Spleen (tissue), 11 donors: ENCODE measurements around the gene CAMTA1. TPM values are rescaled to one million over a fixed set of nuclear protein-coding genes. Genes with fewer than 3 reads are reported as not detected.

Experiments used
- DNase-seq: peaks from one replicate; pipeline ENCODE4 v3.0.0-alpha.2; 2020
- H3K27ac ChIP-seq, 8 donors: fragments of 200-600 bp; sonication (generic) in 7 of 8; 1 replicate in 4 of 8; 2 replicates in 4 of 8; pipeline versions ENCODE4 v1.5.0 to v1.8.0; 2016 to 2021; ENCODE audit warnings: inconsistent platforms in 4 of 8, mild to moderate bottlenecking in 4 of 8, moderate library complexity in 1 of 8
- H3K27me3 ChIP-seq, 7 donors: fragments of 200-600 bp; sonication (generic) in 6 of 7; replicated peaks in 1 of 7; 1 replicate in 4 of 7; 2 replicates in 3 of 7; pipeline versions ENCODE4 v1.5.0 to v1.8.0; 2016 to 2021; ENCODE audit warnings: inconsistent platforms in 3 of 7, mild to moderate bottlenecking in 1 of 7
- H3K36me3 ChIP-seq, 6 donors: fragments of 200-600 bp; sonication (generic) in 5 of 6; 1 replicate in 4 of 6; 2 replicates in 2 of 6; pipeline versions ENCODE4 v1.5.0 to v1.8.0; 2016 to 2021; ENCODE audit warnings: inconsistent platforms in 2 of 6
- H3K4me1 ChIP-seq, 6 donors: fragments of 200-600 bp; sonication (generic) in 5 of 6; 1 replicate in 3 of 6; 2 replicates in 3 of 6; pipeline versions ENCODE4 v1.5.0 to v1.8.0; 2016 to 2021; ENCODE audit warnings: inconsistent platforms in 3 of 6
- H3K4me3 ChIP-seq, 8 donors: fragments of 200-600 bp; sonication (generic) in 7 of 8; 1 replicate in 4 of 8; 2 replicates in 4 of 8; pipeline versions ENCODE4 v1.5.0 to v1.8.0; 2016 to 2021; ENCODE audit warnings: inconsistent platforms in 4 of 8, mild to moderate bottlenecking in 4 of 8, moderate library complexity in 2 of 8
- H3K9me3 ChIP-seq, 8 donors: fragments of 200-600 bp; sonication (generic) in 7 of 8; 1 replicate in 4 of 8; 2 replicates in 4 of 8; pipeline versions ENCODE4 v1.5.0 to v1.8.0; 2016 to 2021; ENCODE audit warnings: inconsistent platforms in 4 of 8
- CTCF ChIP-seq, 11 experiments: fragments of 200-600 bp in 7 of 11; fragments of 450-650 bp in 4 of 11; sonication (generic) in 4 of 11; IDR thresholded peaks in 8 of 11; conservative IDR thresholded peaks in 3 of 11; 1 replicate in 7 of 11; 2 replicates in 4 of 11; pipeline versions ENCODE4 v1.4.0 to v1.8.0; 2016 to 2021; ENCODE audit warnings: antibody characterized with exemption in 11 of 11, inconsistent platforms in 4 of 11, mild to moderate bottlenecking in 1 of 11
- POLR2A ChIP-seq, 3 donors: fragments of 450-650 bp; IDR thresholded peaks; one replicate each; pipeline ENCODE4 v1.5.1; 2017; ENCODE audit warnings: antibody characterized with exemption in 3 of 3, mild to moderate bottlenecking in 1 of 3
- POLR2AphosphoS5 ChIP-seq, 3 donors: sonication (generic); formaldehyde crosslinking; IDR thresholded peaks; one replicate each; pipeline ENCODE4 v1.5.1; 2017; ENCODE audit warnings: antibody characterized with exemption in 3 of 3
- WGBS, 5 donors: extraction: QIAGEN DNeasy Blood & Tissue Kit in 3 of 5; methylation state at CpG; one replicate each; pipeline versions ENCODE4 v1.1.5 to v1.1.7; 2013 to 2018; 5-methylcytosine and 5-hydroxymethylcytosine counted together
- intact Hi-C: fragments of 100-400 bp; cut with DNase I; formaldehyde crosslinking; loops from one replicate; pipeline ENCODE4 v1.15.0; 2023; ENCODE audit warnings: low total_unique reads
- polyA plus RNA-seq, 3 donors: library from polyadenylated mRNA; stranded (reverse); fragments of 200-250 nt; gene quantifications; one replicate each; pipeline ENCODE4 v1.2.1, GENCODE V29; 2013
- small RNA-seq, 4 donors: library from RNA; depleted of rRNA; stranded (forward); fragments of <200 nt; gene quantifications; one replicate each; pipeline ENCODE3, GENCODE V24; 2016
- total RNA-seq, 7 donors: library from RNA; depleted of rRNA in 3 of 7; stranded (reverse); fragments of >200 nt in 3 of 7; fragmentation: NEBNext Ultra II Directional in 4 of 7; extraction: Animal tissue kit (Norgen Biotek cat#: 25700) in 4 of 7; gene quantifications; one replicate each; pipeline versions ENCODE4 v1.1.0 to v1.2.1, GENCODE V29; 2016 to 2021
- donor health status: healthy with polysubstance abuse.
- donor health status: DM: no; HTN: no; CAD: no; lungs with moderate emphysema.
- donor health status: DM: no; HTN: no; CAD: no.
- donor health status: Bipolar disorder and iron deficiency.
- donor health status: healthy.
- donor health status: DM: no; HTN: no; CAD: no.
- donor health status: DM: yes; HTN: yes; CAD: no.

Gene CAMTA1
- total and polyA plus RNA-seq, 10 donors: 53.0 to 106 (median 77.3) TPM

- TF ChIP-seq CTCF (IDR thresholded peaks at IDR 0.05 in 8 of 11, conservative IDR thresholded peaks at IDR 0.05 in 3 of 11) (no peak), POLR2A (IDR thresholded peaks at IDR 0.05) (no peak), POLR2AphosphoS5 (IDR thresholded peaks at IDR 0.05) (no peak)
- no peaks in the 10 kb centered on the region for H3K27me3 ChIP-seq
- peaks cover 0 to 23% (median 16%) of the 10 kb centered on the region in 8 donors for H3K9me3 ChIP-seq
- 76 to 92% (median 79%) methylated on average over 7 of the region's 7 CpGs for WGBS, 5 donors
- H3K4me3 ChIP-seq: no peak overlapping the region
- intact Hi-C loops: no loop called here
- peaks cover 0 to 73% (median 35%) of the 10 kb centered on the region in 6 donors for H3K36me3 ChIP-seq
- H3K27ac ChIP-seq: no peak overlapping the region
- no peaks in the 10 kb centered on the region for H3K4me1 ChIP-seq
- no peak for DNase-seq
These were observed 1025.1 kb downstream of the CAMTA1 start for GRCh38 chr1:7810395-7810794.

GRCh38 chr1:7811476-7811875, 1026.2 kb downstream of the CAMTA1 start:
- H3K4me3 ChIP-seq: no peak overlapping the region
- no peaks in the 10 kb centered on the region for H3K27me3 ChIP-seq
- 80 to 93% (median 84%) methylated on average over 6 of the region's 6 CpGs for WGBS, 5 donors
- no peak overlapping the region for H3K27ac ChIP-seq
- peaks cover 0 to 62% (median 27%) of the 10 kb centered on the region in 6 donors for H3K36me3 ChIP-seq
- intact Hi-C loops: no loop called here
- H3K4me1 ChIP-seq: no peaks in the 10 kb centered on the region
- peaks cover 0 to 23% (median 16%) of the 10 kb centered on the region in 8 donors for H3K9me3 ChIP-seq
- no peak for DNase-seq
- TF ChIP-seq POLR2A (IDR thresholded peaks at IDR 0.05): no peak

GRCh38 chr1:7813677-7814373, 1028.6 kb downstream of the CAMTA1 start:
- Histone ChIP-seq H3K9me3 (peaks cover 0 to 23% (median 16%) of the 10 kb centered on the region in 8 donors), H3K4me1 (no peaks in the 10 kb centered on the region), H3K27me3 (no peaks in the 10 kb centered on the region), H3K4me3 (no peak overlapping the region), H3K36me3 (peaks cover 0 to 52% (median 24%) of the 10 kb centered on the region in 6 donors), H3K27ac (no peak overlapping the region)
- WGBS, 5 donors: 94 to 100% (median 97%) methylated on average over 3 of the region's 3 CpGs
- TF ChIP-seq POLR2A (IDR thresholded peaks at IDR 0.05): no peak
- TF ChIP-seq CTCF (IDR thresholded peaks at IDR 0.05 in 8 of 11, conservative IDR thresholded peaks at IDR 0.05 in 3 of 11): no peak
- TF ChIP-seq POLR2AphosphoS5 (IDR thresholded peaks at IDR 0.05): no peak
- DNase-seq: no peak
- intact Hi-C loops: no loop called here

Small RNA genes lying within 50 kb of the gene (small RNA-seq; reads per million reads assigned to genes)
- gene AL359881.1 (0 reads per million in 4 donors), gene AL590128.1 (0 reads per million in 4 donors), gene RNU1-8P (0 reads per million in 4 donors)

Other genes with a start within 250 kb of the CAMTA1 start
- 10 to 100 TPM; 30.5 to 55.2 (median 51.5) TPM for gene NOL9, start 230.9 kb upstream of the CAMTA1 start, total RNA-seq
- gene NOL9, start 230.9 kb upstream of the CAMTA1 start, polyA plus RNA-seq: 10 to 100 TPM in 1 of 3 donors, 1 to 10 TPM in 2; 4.2 to 10.0 (median 5.8) TPM
- gene TAS1R1, start 230.1 kb upstream of the CAMTA1 start, total RNA-seq: under 1 TPM; 0.13 to 0.88 (median 0.56) TPM
- gene TAS1R1, start 230.1 kb upstream of the CAMTA1 start, polyA plus RNA-seq: under 1 TPM; 0.09 to 0.51 (median 0.33) TPM
- 10 to 100 TPM; 23.5 to 61.0 (median 48.0) TPM for gene ZBTB48, start 205.5 kb upstream of the CAMTA1 start, total RNA-seq
- gene ZBTB48, start 205.5 kb upstream of the CAMTA1 start, polyA plus RNA-seq: 100 to 1,000 TPM in 1 of 3 donors, 10 to 100 TPM in 2; 53.1 to 131 (median 89.3) TPM
- gene KLHL21, start 182.6 kb upstream of the CAMTA1 start, total RNA-seq: 10 to 100 TPM; 18.5 to 41.5 (median 29.4) TPM
- 10 to 100 TPM in 1 of 3 donors, 1 to 10 TPM in 2; 5.0 to 12.0 (median 6.2) TPM for gene KLHL21, start 182.6 kb upstream of the CAMTA1 start, polyA plus RNA-seq
- gene PHF13, start 171.7 kb upstream of the CAMTA1 start, total RNA-seq: 10 to 100 TPM in 4 of 7 donors, 1 to 10 TPM in 3; 6.6 to 14.0 (median 10.5) TPM
- gene PHF13, start 171.7 kb upstream of the CAMTA1 start, polyA plus RNA-seq: 1 to 10 TPM; 3.4 to 6.0 (median 4.4) TPM
- 10 to 100 TPM; 13.0 to 27.1 (median 15.5) TPM for gene THAP3, start 160.6 kb upstream of the CAMTA1 start, total RNA-seq
- 10 to 100 TPM; 21.5 to 29.1 (median 24.0) TPM for gene THAP3, start 160.6 kb upstream of the CAMTA1 start, polyA plus RNA-seq
- gene DNAJC11, start 83.6 kb upstream of the CAMTA1 start, total RNA-seq: 10 to 100 TPM; 40.8 to 66.9 (median 58.0) TPM
- 10 to 100 TPM; 13.3 to 31.1 (median 27.9) TPM for gene DNAJC11, start 83.6 kb upstream of the CAMTA1 start, polyA plus RNA-seq